H1 (cell line): ENCODE data around the gene RABEP2. TPM values are rescaled to one million over a fixed set of nuclear protein-coding genes. Genes with fewer than 3 reads are reported as not detected.

Source experiments
- CHD2 ChIP-seq: IDR thresholded peaks from 2 replicates; pipeline ENCODE4 v1.6.1; 2012; ENCODE audit warnings: low read length, improper control_type of control experiment
- CHD7 ChIP-seq: fragments of 300-600 bp; sonication (generic); IDR thresholded peaks from 2 replicates; pipeline ENCODE4 v1.7.1; 2012; ENCODE audit warnings: low read length, moderate library complexity, mild to moderate bottlenecking, inconsistent platforms; ENCODE audit not compliant: insufficient replicate concordance
- GABPA ChIP-seq: IDR thresholded peaks from 2 replicates; pipeline ENCODE4 v1.6.1; 2011; ENCODE audit warnings: mild to moderate bottlenecking, low read length, moderate library complexity, borderline replicate concordance; ENCODE audit not compliant: insufficient read depth
- PHF8 ChIP-seq: fragments of 200-600 bp; sonication (generic); conservative IDR thresholded peaks from 2 replicates; pipeline ENCODE4 v1.7.1; 2012; ENCODE audit warnings: low read depth, mild to moderate bottlenecking, inconsistent platforms, low read length, moderate library complexity
- POLR2AphosphoS5 ChIP-seq: IDR thresholded peaks from 2 replicates; pipeline ENCODE4 v1.6.1; 2011; ENCODE audit warnings: low read depth, low read length
- RXRA ChIP-seq: IDR thresholded peaks from 2 replicates; pipeline ENCODE4 v1.6.1; 2011; ENCODE audit warnings: low read depth, mild to moderate bottlenecking, low read length, moderate library complexity; ENCODE audit not compliant: insufficient read depth
- SIX5 ChIP-seq: IDR thresholded peaks from 2 replicates; pipeline ENCODE4 v1.6.1; 2011; ENCODE audit warnings: mild to moderate bottlenecking, low read depth, low read length
- SP2 ChIP-seq: IDR thresholded peaks from 2 replicates; pipeline ENCODE4 v1.6.1; 2012; ENCODE audit warnings: mild to moderate bottlenecking, low read length, inconsistent platforms
- SP4 ChIP-seq: IDR thresholded peaks from 2 replicates; pipeline ENCODE4 v1.6.1; 2012; ENCODE audit warnings: low read length, inconsistent platforms
- TAF7 ChIP-seq: optimal IDR thresholded peaks from 2 replicates; pipeline ENCODE3; 2011; ENCODE audit warnings: low read depth, mild to moderate bottlenecking, inconsistent platforms, low read length, moderate library complexity, borderline replicate concordance
- polyA plus RNA-seq, 7 experiments: library from polyadenylated mRNA; depleted of rRNA in 3 of 7; stranded (reverse) in 5 of 7; unstranded in 2 of 7; fragments of >200 nt in 5 of 7; fragments of 200-250 nt in 2 of 7; gene quantifications; 1 replicate in 5 of 7; 2 replicates in 1 of 7; 4 replicates in 1 of 7; pipeline versions ENCODE4 v1.2.1 to v1.2.3, GENCODE V29; 2011 to 2013; ENCODE audit warnings: missing spikeins in 2 of 7, mixed read lengths in 2 of 7
- total RNA-seq: library from RNA; stranded (reverse); fragmentation: NEBNext Ultra II Directional; extraction: Animal tissue kit (Norgen Biotek cat#: 25700); gene quantifications from 2 replicates; pipeline ENCODE4 v1.2.1, GENCODE V29; 2021

RABEP2 gene
- total and polyA plus RNA-seq, 2 of the 8 experiments (the other 6 are each of a cell fraction or from before 2014, with no cell fraction given), result 10.4 to 14.9 TPM

GRCh38 chr16:28950648-28951409, 25.8 kb upstream of the RABEP2 start, which contains the start of gene NFATC2IP (continued):
- no peak for TF ChIP-seq CHD7
- TF ChIP-seq GABPA, result peak; percentile 88; the same call in 1 of the 2 replicates
- TF ChIP-seq PHF8, result peak; percentile 79
- peak; percentile 94 for TF ChIP-seq CHD2
- TF ChIP-seq SP4, result peak; percentile 87; the same call in 1 of the 2 replicates
- peak; percentile 71 for TF ChIP-seq SIX5
- TF ChIP-seq POLR2AphosphoS5, result peak; percentile 70; the same call in 1 of the 2 replicates
- peak; percentile 17 for TF ChIP-seq TAF7
- TF ChIP-seq RXRA, result no peak
- TF ChIP-seq SP2, result peak; percentile 90
